Measurements from ENCODE around the gene CEACAM18.

Gene CEACAM18

DNA sequence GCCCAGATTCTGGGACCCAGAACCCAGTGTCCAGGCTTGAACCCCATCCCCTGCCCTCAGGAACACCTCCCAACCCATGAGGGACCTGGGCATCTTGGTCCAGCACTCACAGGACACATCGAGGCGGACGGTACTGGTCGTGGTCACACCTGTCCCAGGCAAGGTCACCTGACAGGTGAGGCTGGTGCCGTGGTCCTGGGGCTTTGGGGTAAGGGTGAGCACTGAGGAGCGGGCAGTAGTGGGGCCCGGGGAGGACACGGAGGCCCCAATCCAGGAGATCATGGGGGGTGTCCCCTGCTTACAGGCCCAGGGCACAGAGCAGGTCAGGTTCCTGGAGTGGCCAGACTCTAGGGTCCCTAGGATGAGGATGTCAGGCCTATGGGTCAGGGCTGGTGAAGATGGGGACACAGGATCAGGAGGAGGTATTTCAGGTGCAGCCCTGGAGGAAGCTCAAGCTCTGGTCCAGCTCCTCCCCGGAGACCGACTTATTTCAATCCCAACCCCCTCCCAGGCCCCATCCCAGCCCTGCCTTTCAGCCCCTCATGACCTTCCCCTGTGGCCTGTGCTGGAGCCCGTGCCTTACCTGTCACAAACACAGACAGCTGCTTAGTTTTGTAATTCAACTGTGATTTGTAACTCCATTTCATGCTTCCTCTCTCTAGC lies 20.9 kb upstream of the CEACAM18 start:
- H3K27ac ChIP-seq: no peak overlapping the region
- TF ChIP-seq, protein P1, sequence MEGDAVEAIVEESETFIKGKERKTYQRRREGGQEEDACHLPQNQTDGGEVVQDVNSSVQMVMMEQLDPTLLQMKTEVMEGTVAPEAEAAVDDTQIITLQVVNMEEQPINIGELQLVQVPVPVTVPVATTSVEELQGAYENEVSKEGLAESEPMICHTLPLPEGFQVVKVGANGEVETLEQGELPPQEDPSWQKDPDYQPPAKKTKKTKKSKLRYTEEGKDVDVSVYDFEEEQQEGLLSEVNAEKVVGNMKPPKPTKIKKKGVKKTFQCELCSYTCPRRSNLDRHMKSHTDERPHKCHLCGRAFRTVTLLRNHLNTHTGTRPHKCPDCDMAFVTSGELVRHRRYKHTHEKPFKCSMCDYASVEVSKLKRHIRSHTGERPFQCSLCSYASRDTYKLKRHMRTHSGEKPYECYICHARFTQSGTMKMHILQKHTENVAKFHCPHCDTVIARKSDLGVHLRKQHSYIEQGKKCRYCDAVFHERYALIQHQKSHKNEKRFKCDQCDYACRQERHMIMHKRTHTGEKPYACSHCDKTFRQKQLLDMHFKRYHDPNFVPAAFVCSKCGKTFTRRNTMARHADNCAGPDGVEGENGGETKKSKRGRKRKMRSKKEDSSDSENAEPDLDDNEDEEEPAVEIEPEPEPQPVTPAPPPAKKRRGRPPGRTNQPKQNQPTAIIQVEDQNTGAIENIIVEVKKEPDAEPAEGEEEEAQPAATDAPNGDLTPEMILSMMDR (IDR thresholded peaks at IDR 0.05): no peak
- no peak for TF ChIP-seq ZFX (IDR thresholded peaks at IDR 0.05; ENCODE audit: borderline replicate concordance)

GRCh38 chr19:51458051-51458645 lies 20.2 kb upstream of the CEACAM18 start, which contains the start of gene SIGLEC8:
TSS of gene SIGLEC8 (minus strand) at chr19:51458454. CDS start at chr19:51458387, 67 bp downstream.
- TF ChIP-seq, protein P1 (IDR thresholded peaks at IDR 0.05): no peak
- TF ChIP-seq ZFX (IDR thresholded peaks at IDR 0.05; ENCODE audit: borderline replicate concordance): no peak
- H3K27ac ChIP-seq: no peak within 1 kb of the TSS

DNA sequence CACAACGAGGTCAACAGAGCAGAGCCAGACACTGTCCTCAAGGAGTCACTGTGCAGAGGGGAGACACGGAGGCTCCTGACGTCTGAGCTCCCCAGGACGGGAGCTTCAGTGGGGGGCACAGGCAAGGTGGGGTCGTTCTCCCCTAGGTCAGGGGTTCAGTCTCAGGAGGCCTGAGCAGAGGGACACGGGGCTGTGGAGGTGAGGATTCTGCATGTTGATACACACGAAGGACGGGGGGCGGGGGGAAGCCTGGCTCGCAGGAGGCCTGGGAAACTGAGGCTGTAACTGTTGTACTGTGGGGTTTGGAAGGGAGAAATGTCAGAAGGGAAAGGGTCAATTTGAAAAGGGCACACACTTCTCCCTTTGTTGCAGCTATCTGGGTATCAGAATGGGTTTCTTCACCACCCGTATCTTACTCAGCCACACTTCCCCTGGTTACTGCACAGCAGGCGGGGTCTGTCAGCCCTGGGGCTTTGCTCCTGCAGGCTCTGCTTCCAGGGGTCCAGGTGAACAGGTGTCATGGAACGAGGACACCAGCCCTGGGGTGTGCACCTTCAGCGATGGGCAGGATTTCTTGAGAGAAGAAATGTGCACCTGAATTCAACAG lies 19.3 kb upstream of the CEACAM18 start:
- TF ChIP-seq, protein P1 (IDR thresholded peaks at IDR 0.05): no peak
- no peak for TF ChIP-seq ZFX (IDR thresholded peaks at IDR 0.05; ENCODE audit: borderline replicate concordance)

DNA sequence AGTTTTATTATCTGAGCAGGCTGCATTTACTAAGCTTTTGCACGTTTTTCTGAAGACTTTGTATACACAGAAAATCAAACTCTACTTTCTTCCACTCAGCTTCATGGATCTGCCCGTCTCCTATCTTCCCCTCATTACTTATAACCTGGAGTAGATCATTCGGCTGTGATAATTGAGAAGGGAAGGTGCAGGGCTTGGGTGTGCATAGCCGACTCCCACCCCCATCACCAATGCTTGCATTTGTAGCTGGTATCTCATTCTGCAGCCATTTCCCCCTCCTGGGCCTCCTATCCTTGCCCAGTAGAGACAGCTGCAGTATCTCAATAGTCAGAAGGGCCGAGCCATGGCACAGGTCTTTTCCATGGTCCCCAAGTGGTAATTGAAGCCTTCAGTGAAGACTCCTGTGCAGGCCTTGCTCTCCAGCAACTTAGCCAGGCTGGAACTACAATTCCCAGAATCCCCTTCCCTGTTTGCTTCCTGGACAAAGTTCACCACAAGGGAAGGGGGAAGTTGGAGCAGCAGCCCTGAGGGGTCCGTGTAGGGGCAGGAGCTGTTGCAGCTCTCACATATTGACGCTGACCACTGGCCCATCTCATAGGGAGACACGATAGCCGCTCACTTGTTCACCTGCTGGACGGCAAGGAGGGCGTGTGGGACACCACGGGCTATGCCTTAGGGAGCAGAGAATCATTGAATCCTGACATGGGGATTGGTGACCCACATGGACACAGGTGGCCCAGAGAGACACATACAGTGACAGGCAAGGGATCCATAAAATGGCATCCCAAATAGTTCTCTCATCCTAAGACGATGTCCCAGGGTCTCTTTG lies 18.0 kb upstream of the CEACAM18 start:
- TF ChIP-seq, protein P1 (IDR thresholded peaks at IDR 0.05): no peak
- no peak for TF ChIP-seq ZFX (IDR thresholded peaks at IDR 0.05; ENCODE audit: borderline replicate concordance)
- no peak overlapping the region for H3K27ac ChIP-seq

More for the DNA sequence above, 19.3 kb upstream of the CEACAM18 start:
- H3K27ac ChIP-seq: no peak overlapping the region

- TF ChIP-seq ZFX (IDR thresholded peaks at IDR 0.05; ENCODE audit: borderline replicate concordance): no peak
- TF ChIP-seq, protein P1 (IDR thresholded peaks at IDR 0.05): no peak
- no peak overlapping the region for H3K27ac ChIP-seq
Measured at GRCh38 chr19:51461723-51462161, 16.6 kb upstream of the CEACAM18 start.

DNA sequence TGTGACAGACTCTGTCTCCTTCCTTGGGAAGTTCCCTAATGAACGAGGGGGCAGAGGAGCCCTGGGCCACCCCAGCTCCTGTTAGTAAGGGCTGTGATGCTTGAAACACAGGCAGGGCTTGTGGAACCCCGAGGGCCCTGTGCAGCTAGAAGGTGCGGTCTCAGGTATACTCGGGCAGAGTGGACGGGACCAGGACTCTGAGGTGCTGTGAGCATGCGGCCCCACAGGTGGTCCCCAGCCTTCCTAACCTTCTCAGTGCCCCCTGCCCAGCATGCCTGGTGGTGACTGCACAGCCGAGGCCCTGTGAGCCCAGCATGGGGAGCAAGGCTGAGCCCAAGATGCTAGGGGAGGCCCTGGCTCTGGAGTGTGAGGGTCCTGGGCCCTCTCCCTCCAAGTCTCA lies 16.1 kb upstream of the CEACAM18 start:
- TF ChIP-seq ZFX (IDR thresholded peaks at IDR 0.05; ENCODE audit: borderline replicate concordance): no peak
- TF ChIP-seq, protein P1 (IDR thresholded peaks at IDR 0.05): no peak
- H3K27ac ChIP-seq: no peak overlapping the region

Data from 22Rv1 (cell line).